ENCODE results near the gene EPPIN.
"Not testable (repeated sequence)": the region's sequence is repeated elsewhere in the genome, so short reads cannot be mapped to it uniquely, and the experiment has no call there.

The EPPIN gene

GRCh38 chr20:45547206-45547770, at the start of gene EPPIN:
EPPIN (minus strand) TSS chr20:45547401; CDS start chr20:45547357, 44 bp downstream.
- no peak for DNase-seq (ENCODE audit: low read depth)
- TF ChIP-seq, protein P1, sequence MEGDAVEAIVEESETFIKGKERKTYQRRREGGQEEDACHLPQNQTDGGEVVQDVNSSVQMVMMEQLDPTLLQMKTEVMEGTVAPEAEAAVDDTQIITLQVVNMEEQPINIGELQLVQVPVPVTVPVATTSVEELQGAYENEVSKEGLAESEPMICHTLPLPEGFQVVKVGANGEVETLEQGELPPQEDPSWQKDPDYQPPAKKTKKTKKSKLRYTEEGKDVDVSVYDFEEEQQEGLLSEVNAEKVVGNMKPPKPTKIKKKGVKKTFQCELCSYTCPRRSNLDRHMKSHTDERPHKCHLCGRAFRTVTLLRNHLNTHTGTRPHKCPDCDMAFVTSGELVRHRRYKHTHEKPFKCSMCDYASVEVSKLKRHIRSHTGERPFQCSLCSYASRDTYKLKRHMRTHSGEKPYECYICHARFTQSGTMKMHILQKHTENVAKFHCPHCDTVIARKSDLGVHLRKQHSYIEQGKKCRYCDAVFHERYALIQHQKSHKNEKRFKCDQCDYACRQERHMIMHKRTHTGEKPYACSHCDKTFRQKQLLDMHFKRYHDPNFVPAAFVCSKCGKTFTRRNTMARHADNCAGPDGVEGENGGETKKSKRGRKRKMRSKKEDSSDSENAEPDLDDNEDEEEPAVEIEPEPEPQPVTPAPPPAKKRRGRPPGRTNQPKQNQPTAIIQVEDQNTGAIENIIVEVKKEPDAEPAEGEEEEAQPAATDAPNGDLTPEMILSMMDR (conservative IDR thresholded peaks at IDR 0.05; ENCODE audit: control insufficient read depth, insufficient read depth, low read depth, low read length): no peak
- H3K4me3 ChIP-seq (ENCODE audit: control insufficient read depth, low read depth, low read length): no peak within 1 kb of the TSS

DNA sequence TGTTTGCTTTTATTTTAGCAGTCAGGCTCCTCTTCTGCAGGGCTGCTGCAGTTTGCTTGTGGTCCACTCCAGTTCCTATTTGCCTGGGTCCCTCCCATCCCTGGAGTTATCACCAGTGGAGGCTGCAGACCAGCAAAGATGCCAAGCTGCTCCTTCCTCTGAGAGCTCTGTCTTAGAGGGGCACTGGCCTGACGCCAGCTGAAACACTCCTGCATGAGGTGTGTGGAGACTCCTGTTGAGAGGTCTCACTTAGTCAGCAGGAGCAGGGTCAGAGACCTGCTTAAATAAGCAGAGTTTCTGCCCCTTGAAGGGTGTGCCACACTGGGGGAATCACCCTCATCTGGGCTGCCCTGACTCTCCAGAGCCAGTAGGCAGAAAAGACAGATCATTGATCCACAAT, 48.0 kb upstream of the EPPIN start:
- TF ChIP-seq, protein P1 (conservative IDR thresholded peaks at IDR 0.05; ENCODE audit: control insufficient read depth, insufficient read depth, low read depth, low read length): no peak
- H3K4me3 ChIP-seq (ENCODE audit: control insufficient read depth, low read depth, low read length): no peak overlapping the region
- no peak for DNase-seq (ENCODE audit: low read depth)

DNA sequence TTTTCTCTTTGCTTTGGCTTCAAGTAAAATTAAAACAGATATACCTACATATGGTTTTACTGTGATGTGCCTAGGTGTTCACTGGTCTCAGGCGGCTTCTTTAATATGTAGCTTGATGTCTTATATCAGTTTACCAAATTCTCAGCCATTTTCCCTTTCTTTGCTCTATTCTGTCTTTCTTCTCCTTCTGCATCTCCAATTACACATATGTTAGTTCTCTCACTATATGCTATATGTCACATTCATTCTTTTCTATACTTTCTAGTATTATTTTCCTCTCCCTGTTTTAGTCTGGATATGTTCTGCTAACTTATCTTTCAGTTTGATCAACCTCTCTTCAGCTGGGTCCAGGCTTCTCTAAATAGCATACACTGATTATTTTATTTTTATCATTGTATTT, 46.3 kb upstream of the EPPIN start:
- no peak for DNase-seq (ENCODE audit: low read depth)
- TF ChIP-seq, protein P1 (conservative IDR thresholded peaks at IDR 0.05; ENCODE audit: control insufficient read depth, insufficient read depth, low read depth, low read length): no peak
- H3K4me3 ChIP-seq (ENCODE audit: control insufficient read depth, low read depth, low read length): no peak overlapping the region

DNA sequence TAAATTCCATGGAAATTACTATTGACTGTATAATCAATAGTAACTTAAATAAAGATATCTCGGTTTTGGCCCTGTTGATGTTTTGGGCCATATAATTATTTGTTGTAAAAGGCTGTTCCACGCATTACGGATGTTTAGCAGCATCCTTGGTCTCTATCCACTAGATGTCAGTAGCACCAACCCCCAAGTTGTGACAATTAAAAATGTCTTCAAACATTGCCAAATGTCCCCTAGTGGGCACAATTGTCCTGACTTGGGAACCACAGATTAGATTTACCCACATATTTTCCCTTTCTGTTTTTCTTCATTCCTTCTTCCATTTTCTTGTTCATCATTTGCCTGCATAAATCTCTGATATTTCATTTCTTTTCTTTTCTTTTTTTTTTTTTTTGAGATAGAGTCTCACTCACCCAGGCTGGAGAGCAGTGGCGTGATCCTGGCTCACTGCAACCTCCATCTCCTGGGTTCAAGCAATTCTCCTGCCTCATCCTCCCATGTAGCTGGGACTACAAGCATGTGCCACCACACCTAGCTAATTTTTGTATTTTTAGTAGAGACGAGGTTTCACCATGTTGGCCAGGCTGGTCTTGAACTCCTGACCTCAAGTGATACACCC, 45.5 kb upstream of the EPPIN start:
- peak; percentile 71 for DNase-seq (ENCODE audit: low read depth)
- TF ChIP-seq, protein P1 (conservative IDR thresholded peaks at IDR 0.05; ENCODE audit: control insufficient read depth, insufficient read depth, low read depth, low read length): peak; percentile 85
- no peak overlapping the region for H3K4me3 ChIP-seq (ENCODE audit: control insufficient read depth, low read depth, low read length)

- no peak overlapping the region for H3K4me3 ChIP-seq (ENCODE audit: control insufficient read depth, low read depth, low read length)
- TF ChIP-seq, protein P1 (conservative IDR thresholded peaks at IDR 0.05; ENCODE audit: control insufficient read depth, insufficient read depth, low read depth, low read length): no peak
- no peak for DNase-seq (ENCODE audit: low read depth)
Measured at GRCh38 chr20:45589725-45590124, 42.5 kb upstream of the EPPIN start.

GRCh38 chr20:45588800-45589199, 41.6 kb upstream of the EPPIN start:
- H3K4me3 ChIP-seq (ENCODE audit: control insufficient read depth, low read depth, low read length): no peak overlapping the region
- TF ChIP-seq, protein P1 (conservative IDR thresholded peaks at IDR 0.05; ENCODE audit: control insufficient read depth, insufficient read depth, low read depth, low read length): no peak
- no peak for DNase-seq (ENCODE audit: low read depth)

- peak; percentile 54 for DNase-seq (ENCODE audit: low read depth)
Measured at GRCh38 chr20:45585986-45586385, 38.8 kb upstream of the EPPIN start.

GRCh38 chr20:45584294-45584693, 37.1 kb upstream of the EPPIN start:
- not testable (repeated sequence) for H3K4me3 ChIP-seq (ENCODE audit: control insufficient read depth, low read depth, low read length); DNase-seq (ENCODE audit: low read depth)

More at GRCh38 chr20:45585986-45586385, 38.8 kb upstream of the EPPIN start:
- not testable (repeated sequence) for H3K4me3 ChIP-seq (ENCODE audit: control insufficient read depth, low read depth, low read length)

Measured in fibroblast of mammary gland (primary cell).